NT2/D1 (cell line): ENCODE results near the gene RERE.

Source experiments
- DNase-seq: peaks from one replicate; pipeline ENCODE4 v3.0.0-alpha.2; 2011; ENCODE audit warnings: low read depth, low spot score
- H3K27me3 ChIP-seq: 2 replicates; pipeline ENCODE4 v1.6.0; 2011; ENCODE audit warnings: mild to moderate bottlenecking; ENCODE audit not compliant: insufficient read length, insufficient read depth
- H3K36me3 ChIP-seq: 2 replicates; pipeline ENCODE4 v1.6.1; 2011; ENCODE audit warnings: mild to moderate bottlenecking, low read length, mixed read lengths; ENCODE audit not compliant: insufficient read depth, insufficient read length
- H3K4me1 ChIP-seq: 2 replicates; pipeline ENCODE4 v1.5.1; 2011; ENCODE audit not compliant: insufficient read depth, insufficient read length
- H3K4me3 ChIP-seq: 2 replicates; pipeline ENCODE4 v1.5.1; 2011; ENCODE audit warnings: low read depth; ENCODE audit not compliant: insufficient read length
- H3K9ac ChIP-seq: 2 replicates; pipeline ENCODE4 v1.6.0; 2011; ENCODE audit warnings: low read depth; ENCODE audit not compliant: insufficient read length
- H3K9me3 ChIP-seq: 2 replicates; pipeline ENCODE4 v1.5.1; 2011; ENCODE audit warnings: mild to moderate bottlenecking, low read length; ENCODE audit not compliant: insufficient read depth
- SUZ12 ChIP-seq: IDR thresholded peaks from 2 replicates; pipeline ENCODE4 v1.6.1; 2011; ENCODE audit not compliant: insufficient read length, insufficient read depth; ENCODE audit errors: extremely low read depth
- YY1 ChIP-seq: IDR thresholded peaks from 2 replicates; pipeline ENCODE4 v1.6.1; 2011; ENCODE audit not compliant: insufficient read length, insufficient read depth
- ZNF274 ChIP-seq: IDR thresholded peaks from 2 replicates; pipeline ENCODE4 v1.6.1; 2011; ENCODE audit warnings: mild to moderate bottlenecking, low read depth, low read length

RERE gene

DNA sequence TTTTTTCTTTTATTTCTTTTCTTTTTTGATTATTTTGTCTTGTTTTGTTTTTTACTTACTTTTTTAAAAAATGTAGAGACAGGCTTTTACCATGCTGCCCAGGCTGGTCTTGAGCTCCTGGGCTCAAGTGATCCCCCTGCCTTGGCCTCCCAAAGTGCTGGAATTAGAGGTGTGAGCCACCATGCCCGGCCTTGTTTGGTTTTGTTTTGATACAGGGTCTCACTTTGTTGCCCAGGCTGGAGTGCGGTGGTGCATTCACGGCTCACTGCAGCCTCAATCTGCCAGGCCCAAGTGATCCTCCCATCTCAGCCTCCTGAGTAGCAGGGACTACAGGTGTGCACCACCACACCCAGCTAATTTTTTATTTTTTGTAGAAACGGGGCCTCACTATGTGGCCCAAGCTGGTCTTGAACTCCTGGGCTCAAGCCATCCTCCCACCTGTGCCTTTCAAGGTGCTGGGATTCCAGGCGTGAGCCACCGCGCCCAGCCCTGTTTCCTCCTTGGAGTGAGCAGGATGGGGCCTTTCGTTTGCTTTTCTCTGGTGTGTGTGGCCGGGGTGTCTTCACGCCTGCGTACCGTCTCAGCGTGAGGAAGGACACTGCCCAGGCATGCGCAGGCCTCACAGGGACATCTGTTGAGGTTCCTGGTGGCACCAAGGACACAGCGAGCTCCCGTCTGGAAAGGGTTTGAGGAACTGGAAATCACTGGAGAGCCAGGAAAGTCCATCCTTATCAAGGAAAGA, 484.0 kb downstream of the RERE start:
- Histone ChIP-seq H3K27me3 (no peaks in the 10 kb centered on the region), H3K4me1 (no peaks in the 10 kb centered on the region), H3K9me3 (no peaks in the 10 kb centered on the region), H3K9ac (no peak overlapping the region), H3K36me3 (no peaks in the 10 kb centered on the region), H3K4me3 (no peak overlapping the region)
- no peak for DNase-seq
- TF ChIP-seq ZNF274 (no peak), YY1 (no peak), SUZ12 (no peak)

DNA sequence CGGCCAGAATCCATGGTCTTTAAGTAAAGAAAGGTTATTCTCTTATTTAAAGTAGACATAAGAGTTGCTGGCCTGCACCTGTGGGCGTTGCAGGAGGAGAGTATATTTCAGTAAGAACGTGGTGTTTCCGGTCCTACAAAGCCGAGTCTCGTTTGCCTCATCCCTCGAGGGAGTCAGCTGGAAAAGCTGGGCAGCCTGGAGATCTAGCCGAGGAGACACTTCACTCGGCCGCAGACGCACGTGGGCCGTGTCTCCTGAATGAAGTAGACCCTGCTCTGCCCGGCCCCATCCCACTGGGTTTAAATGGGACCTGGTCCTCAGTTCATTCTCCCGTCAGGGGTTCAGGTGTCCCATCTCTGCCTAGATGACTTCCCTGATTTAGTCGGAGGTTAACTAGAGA, 484.6 kb downstream of the RERE start:
- Histone ChIP-seq H3K9ac (no peak overlapping the region), H3K27me3 (no peaks in the 10 kb centered on the region), H3K36me3 (no peaks in the 10 kb centered on the region), H3K4me1 (no peaks in the 10 kb centered on the region), H3K9me3 (no peaks in the 10 kb centered on the region), H3K4me3 (no peak overlapping the region)
- DNase-seq: no peak
- TF ChIP-seq SUZ12: no peak
- no peak for TF ChIP-seq ZNF274
- TF ChIP-seq YY1: no peak

DNA sequence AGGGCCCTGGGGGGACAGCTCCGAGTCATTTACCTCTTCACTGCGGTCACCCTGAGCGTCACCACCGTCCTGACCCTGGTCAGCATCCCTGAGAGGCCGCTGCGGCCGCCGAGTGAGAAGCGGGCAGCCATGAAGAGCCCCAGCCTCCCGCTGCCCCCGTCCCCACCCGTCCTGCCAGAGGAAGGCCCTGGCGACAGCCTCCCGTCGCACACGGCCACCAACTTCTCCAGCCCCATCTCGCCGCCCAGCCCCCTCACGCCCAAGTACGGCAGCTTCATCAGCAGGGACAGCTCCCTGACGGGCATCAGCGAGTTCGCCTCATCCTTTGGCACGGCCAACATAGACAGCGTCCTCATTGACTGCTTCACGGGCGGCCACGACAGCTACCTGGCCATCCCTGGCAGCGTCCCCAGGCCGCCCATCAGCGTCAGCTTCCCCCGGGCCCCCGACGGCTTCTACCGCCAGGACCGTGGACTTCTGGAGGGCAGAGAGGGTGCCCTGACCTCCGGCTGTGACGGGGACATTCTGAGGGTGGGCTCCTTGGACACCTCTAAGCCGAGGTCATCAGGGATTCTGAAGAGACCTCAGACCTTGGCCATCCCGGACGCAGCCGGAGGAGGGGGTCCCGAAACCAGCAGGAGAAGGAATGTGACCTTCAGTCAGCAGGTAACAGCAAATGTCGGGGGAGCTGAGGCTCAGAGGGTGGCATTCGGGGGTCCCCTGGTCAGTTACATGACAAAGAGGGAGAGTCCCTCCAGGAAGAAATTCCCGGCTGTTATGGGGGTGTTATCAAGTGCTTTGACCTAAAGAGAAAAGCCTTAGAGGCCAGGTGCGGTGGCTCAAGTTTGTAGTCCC, 486.9 kb downstream of the RERE start:
- no peaks in the 10 kb centered on the region for H3K27me3 ChIP-seq
- no peaks in the 10 kb centered on the region for H3K36me3 ChIP-seq
- H3K4me3 ChIP-seq: no peak overlapping the region
- H3K9me3 ChIP-seq: no peaks in the 10 kb centered on the region
- no peak for DNase-seq
- H3K9ac ChIP-seq: no peak overlapping the region
- TF ChIP-seq YY1 (no peak), ZNF274 (no peak), SUZ12 (no peak)
- no peaks in the 10 kb centered on the region for H3K4me1 ChIP-seq

DNA sequence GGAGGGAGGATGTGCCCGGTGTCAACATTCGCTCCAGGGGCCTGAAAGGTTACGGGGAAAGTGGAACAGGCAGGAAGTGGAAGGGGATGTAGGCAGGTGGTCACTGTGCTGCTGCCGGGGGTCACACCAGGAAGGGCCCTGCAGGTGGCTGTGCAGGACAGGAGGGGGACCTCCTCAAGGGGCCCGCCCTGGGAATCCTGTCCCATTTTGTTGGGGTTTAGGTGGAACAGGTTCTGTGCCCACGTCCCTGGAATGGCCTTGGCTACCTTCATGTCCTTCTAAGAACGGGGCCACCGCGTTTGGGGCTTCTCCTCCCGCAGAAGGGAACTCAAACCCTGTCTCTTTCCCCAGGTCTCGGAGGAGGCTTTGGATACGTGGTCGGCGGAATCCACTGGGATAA, 487.6 kb downstream of the RERE start:
- no peak for TF ChIP-seq SUZ12
- no peak for TF ChIP-seq ZNF274
- H3K9me3 ChIP-seq: no peaks in the 10 kb centered on the region

DNA sequence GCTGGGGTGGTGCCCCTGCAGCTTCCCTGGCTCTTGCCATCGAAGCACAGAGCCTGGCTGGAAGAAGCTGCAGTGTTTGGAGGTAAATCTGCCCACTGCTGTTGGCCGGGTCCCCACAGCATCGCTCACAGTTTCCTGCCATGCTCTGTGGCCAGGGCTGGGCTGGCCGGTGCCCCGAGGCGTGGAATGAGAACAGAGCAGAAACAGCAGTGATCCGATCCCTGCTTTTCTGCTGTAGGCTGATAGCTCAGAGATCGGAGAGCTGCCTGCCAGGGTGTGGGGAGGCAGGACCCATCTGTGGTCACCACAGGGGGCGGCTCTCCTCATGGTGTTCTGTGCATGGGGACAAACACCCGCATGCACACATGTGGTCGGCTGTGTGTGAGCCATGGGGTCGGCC, 488.0 kb downstream of the RERE start:
- H3K4me3 ChIP-seq: no peak overlapping the region
- H3K9ac ChIP-seq: no peak overlapping the region
- H3K27me3 ChIP-seq: no peaks in the 10 kb centered on the region
- H3K9me3 ChIP-seq: no peaks in the 10 kb centered on the region
- no peaks in the 10 kb centered on the region for H3K36me3 ChIP-seq
- H3K4me1 ChIP-seq: no peaks in the 10 kb centered on the region
- no peak for TF ChIP-seq YY1
- TF ChIP-seq ZNF274: no peak
- no peak for TF ChIP-seq SUZ12
- DNase-seq: no peak

More for the DNA sequence above, 487.6 kb downstream of the RERE start:
- no peaks in the 10 kb centered on the region for H3K27me3 ChIP-seq
- no peaks in the 10 kb centered on the region for H3K4me1 ChIP-seq
- H3K9ac ChIP-seq: no peak overlapping the region
- no peak overlapping the region for H3K4me3 ChIP-seq
- H3K36me3 ChIP-seq: no peaks in the 10 kb centered on the region
- DNase-seq: no peak

DNA sequence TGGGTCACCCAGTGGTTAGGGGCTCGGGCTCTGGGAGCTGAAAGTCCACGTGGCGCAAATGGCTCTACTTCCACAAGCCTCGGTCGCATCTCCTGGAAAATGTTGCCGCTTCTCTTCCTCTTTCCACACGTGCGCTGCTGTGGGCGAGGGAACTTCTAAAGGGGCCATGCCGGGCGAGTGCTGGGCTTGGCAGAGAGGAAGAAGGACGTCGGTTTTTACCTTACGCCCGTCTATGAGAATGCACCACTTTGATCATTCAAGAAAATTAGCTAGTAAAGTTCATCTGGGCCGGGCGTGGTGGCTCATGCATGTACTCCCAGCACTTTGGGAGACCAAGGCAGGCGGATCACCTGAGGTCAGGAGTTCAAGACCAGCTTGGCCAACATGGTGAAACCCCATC, 489.2 kb downstream of the RERE start:
- Histone ChIP-seq H3K9ac (no peak overlapping the region), H3K27me3 (no peaks in the 10 kb centered on the region), H3K36me3 (no peaks in the 10 kb centered on the region), H3K4me1 (no peaks in the 10 kb centered on the region), H3K4me3 (no peak overlapping the region), H3K9me3 (no peaks in the 10 kb centered on the region)
- no peak for DNase-seq
- no peak for TF ChIP-seq ZNF274
- TF ChIP-seq SUZ12: no peak
- TF ChIP-seq YY1: no peak

DNA sequence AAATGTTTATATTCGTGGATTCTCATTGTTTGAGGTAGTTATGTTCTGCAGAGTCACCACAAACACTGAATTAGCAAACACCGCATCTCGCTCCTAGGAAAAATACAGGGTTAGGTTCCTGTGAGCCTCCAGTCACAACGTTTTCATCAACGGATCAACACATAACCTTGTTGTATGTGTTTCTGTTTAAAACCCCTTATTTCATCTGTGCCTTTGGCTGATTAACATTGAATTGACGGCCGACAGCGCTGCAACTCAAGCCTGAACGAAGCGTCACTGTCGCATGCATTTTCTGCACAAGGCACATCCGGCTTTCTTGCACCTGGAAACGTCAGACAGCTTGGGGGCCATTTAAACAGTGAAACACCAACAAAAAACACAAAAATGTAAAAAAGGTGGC, 491.2 kb downstream of the RERE start:
- TF ChIP-seq SUZ12: no peak
- no peak for TF ChIP-seq YY1
- DNase-seq: no peak
- H3K9me3 ChIP-seq: no peaks in the 10 kb centered on the region
- H3K4me3 ChIP-seq: no peak overlapping the region
- H3K27me3 ChIP-seq: no peaks in the 10 kb centered on the region
- no peak overlapping the region for H3K9ac ChIP-seq
- H3K4me1 ChIP-seq: no peaks in the 10 kb centered on the region
- H3K36me3 ChIP-seq: no peaks in the 10 kb centered on the region
